ENCODE measurements around the gene STYXL2. TPM values are rescaled to one million over a fixed set of nuclear protein-coding genes. Genes with fewer than 3 reads are reported as not detected.

STYXL2 gene
- total RNA-seq, 4 donors from 2014 or later = 0.16 to 1.4 (median 0.22) TPM; not detected in 1

GRCh38 chr1:167059045-167059808 lies 34.6 kb upstream of the STYXL2 start:
- no peak for TF ChIP-seq CTCF (IDR thresholded peaks at IDR 0.05; ENCODE audit: low read depth)

- TF ChIP-seq CTCF (IDR thresholded peaks at IDR 0.05; ENCODE audit: low read depth) = no peak
These were observed 34.1 kb upstream of the STYXL2 start for GRCh38 chr1:167059809-167060107.

- TF ChIP-seq CTCF (IDR thresholded peaks at IDR 0.05; ENCODE audit: low read depth) = no peak
These were observed 33.5 kb upstream of the STYXL2 start for GRCh38 chr1:167060141-167061072.

GRCh38 chr1:167061073-167061464 lies 32.8 kb upstream of the STYXL2 start:
- TF ChIP-seq CTCF (IDR thresholded peaks at IDR 0.05; ENCODE audit: low read depth) = no peak

GRCh38 chr1:167064621-167065020 lies 29.3 kb upstream of the STYXL2 start:
- TF ChIP-seq CTCF (IDR thresholded peaks at IDR 0.05; ENCODE audit: low read depth) = no peak

GRCh38 chr1:167065471-167065870 lies 28.4 kb upstream of the STYXL2 start:
- no peak for TF ChIP-seq CTCF (IDR thresholded peaks at IDR 0.05; ENCODE audit: low read depth)
